GM21381 (cell line): ENCODE results near the gene TBC1D1.
A peak's percentile ranks its signal among the peaks of the same experiment; 100 is the strongest.
"Not testable (repeated sequence)": the region's sequence is repeated elsewhere in the genome, so short reads cannot be mapped to it uniquely, and the experiment has no call there.

Experiments used
- ATAC-seq: cut with Tn5 transposase; IDR thresholded peaks from one replicate; pipeline ENCODE4 v1.9.1; 2021; ENCODE audit warnings: mild to moderate bottlenecking, moderate library complexity; ENCODE audit not compliant: unreplicated experiment

The TBC1D1 gene

DNA sequence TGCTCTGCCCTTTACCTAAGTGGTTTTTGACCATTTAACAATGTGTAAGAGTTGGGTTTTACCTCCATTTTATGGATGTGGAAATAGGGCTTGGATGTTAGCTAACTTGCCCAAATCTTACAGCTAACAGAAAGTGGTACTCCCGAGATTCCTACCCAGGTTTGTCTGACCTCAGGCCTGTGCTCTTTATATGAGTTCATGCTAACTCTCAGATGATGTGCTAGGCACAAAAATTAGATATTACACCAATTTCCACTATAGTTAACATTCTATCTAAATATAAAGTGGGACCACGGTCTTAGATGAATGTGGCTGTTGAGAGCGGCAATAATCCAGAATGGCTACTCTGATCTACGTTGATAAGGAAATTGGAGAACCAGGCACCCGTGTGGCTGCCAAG is 69.2 kb downstream of the TBC1D1 start, which contains the start of gene PTTG2:
PTTG2 (plus strand) TSS at position 301 of the 400 bp plus-strand sequence; CDS start at position 338, 37 bp downstream.
- ATAC-seq, result no peak

DNA sequence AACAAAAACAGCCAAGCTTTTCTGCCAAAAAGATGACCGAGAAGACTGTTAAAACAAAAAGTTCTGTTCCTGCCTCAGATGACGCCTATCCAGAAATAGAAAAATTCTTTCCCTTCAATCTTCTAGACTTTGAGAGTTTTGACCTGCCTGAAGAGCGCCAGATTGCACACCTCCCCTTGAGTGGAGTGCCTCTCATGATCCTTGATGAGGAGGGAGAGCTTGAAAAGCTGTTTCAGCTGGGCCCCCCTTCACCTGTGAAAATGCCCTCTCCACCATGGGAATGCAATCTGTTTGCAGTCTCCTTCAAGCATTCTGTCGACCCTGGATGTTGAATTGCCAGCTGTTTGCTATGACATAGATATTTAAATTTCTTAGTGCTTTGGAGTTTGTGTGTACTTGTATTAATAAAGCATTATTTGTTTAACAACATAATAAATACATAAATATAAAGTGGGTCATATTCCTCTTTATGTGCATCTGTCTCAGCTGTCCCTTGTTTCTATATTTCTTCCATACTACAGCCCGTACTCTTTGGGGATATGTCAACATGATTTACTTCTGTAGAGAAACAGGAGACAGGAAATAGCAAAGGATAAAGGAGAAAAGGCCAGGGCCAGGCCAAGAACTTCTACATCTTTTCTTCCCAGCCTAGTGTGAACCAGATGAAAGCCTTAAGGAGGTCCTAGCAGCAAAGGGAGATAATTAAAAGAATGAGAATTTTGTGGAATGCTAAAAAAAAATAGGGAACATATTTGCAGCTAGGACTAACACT is 70.0 kb downstream of the TBC1D1 start:
- ATAC-seq, result no peak

GRCh38 chr4:37964734-37965457 is 74.0 kb downstream of the TBC1D1 start:
- ATAC-seq, result peak; percentile 84

DNA sequence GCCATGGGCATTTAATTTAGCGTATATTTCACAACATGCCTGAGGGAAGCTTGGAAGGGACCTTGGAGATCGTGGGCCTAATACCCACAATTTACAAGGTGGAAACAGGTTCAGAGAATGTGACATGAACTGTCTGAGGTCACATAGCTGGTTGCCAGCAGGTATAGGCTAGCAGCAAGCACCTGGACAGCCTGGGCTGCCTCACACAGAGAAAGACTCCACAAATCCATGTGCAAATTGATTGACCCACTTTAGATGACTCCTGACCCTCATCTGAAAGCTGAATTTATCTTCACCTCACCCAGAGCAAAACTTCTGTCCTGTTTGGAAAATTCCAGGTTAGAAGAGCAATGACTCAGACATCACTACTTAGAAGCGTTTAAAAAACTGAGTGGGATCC is 75.2 kb downstream of the TBC1D1 start:
- ATAC-seq, result no peak

DNA sequence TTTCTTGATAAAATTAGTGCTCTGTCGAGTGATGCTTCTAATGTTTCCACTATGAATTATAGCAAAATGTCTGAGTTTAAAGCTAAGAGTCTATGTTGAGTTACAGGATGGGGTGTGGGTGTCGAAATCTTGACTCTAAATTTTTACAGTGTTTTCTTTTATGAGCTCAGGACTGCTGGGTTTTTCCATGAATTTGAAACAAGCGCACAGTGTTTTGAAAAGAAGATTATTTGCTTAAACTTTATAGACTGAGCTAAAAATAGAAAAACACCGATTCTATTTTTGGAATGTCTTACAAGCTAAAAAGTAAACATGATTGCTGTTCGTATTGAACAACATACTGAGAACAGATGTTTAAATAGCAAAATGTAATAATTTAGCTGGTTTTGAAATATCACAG is 76.9 kb downstream of the TBC1D1 start:
- no peak for ATAC-seq

- ATAC-seq, result no peak
These were observed 77.9 kb downstream of the TBC1D1 start for GRCh38 chr4:37968747-37969146.

DNA sequence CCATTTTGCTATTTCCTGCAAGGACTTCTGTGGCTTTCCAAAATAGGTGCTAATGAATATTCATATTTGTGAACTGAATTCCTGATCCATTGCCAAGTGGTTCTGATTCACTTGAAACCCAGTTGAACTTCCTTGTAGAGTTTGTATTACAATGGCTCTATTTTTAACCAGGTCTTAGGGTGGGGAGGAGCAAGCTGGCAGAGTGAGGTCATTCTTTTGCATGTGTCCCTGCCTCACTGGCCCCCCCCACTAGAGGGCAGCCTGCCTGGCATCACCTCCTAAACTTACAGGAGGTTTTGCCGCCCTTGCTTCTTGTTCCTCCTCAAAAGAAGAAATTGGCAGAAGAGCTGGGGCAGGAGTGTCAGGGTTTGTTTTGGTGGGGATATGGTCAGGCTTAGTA is 79.8 kb downstream of the TBC1D1 start:
- no peak for ATAC-seq

GRCh38 chr4:37971202-37971601 is 80.3 kb downstream of the TBC1D1 start:
- ATAC-seq, result no peak

DNA sequence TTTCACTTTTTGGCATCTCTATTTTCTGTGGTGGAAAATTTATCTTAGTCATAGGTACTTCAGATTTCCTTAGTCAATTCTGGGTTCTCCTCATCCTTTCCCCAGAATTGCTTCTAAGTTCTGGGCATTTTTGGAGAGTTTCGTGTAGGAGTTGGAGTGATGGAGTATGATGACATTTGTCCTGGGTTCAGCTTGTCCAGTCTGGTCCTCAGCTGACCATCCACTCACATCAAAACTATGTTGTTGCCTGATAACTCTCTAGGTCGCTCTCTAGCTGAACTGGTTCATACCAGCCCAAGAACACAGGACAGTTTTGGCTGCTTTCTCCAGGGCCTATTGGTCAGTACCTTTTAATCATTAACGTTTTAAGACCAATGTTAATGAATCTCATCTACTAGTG is 82.6 kb downstream of the TBC1D1 start:
- ATAC-seq, result no peak

- not testable (repeated sequence) for ATAC-seq
These were observed 84.5 kb downstream of the TBC1D1 start for GRCh38 chr4:37975321-37975822.

GRCh38 chr4:37976507-37976906 is 85.6 kb downstream of the TBC1D1 start:
- no peak for ATAC-seq

DNA sequence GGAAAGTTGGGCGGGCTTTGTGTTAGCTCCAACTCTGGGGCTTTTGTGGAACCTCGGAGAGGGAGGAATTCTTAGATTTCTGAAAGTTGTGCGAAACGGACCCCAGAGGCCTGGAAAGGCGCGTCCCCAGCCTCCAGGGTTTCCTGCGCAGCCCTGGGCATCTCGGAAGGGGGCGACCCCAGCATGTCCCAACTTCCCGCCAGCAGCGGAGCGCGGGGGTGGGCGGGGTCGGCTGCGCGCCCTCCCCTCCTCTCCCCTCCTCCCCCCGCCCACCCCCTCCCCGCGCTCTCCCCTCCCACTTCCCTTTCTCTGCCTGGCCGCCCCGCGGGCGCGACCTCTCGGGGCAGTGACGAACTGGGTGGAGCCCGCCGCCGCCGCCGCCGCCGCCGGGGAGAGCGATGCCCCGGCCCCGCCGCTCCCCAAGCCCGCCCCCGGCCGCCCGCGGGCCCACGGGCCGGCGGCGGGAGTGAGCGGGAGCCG is 86.1 kb downstream of the TBC1D1 start:
- peak; percentile 78 for ATAC-seq

DNA sequence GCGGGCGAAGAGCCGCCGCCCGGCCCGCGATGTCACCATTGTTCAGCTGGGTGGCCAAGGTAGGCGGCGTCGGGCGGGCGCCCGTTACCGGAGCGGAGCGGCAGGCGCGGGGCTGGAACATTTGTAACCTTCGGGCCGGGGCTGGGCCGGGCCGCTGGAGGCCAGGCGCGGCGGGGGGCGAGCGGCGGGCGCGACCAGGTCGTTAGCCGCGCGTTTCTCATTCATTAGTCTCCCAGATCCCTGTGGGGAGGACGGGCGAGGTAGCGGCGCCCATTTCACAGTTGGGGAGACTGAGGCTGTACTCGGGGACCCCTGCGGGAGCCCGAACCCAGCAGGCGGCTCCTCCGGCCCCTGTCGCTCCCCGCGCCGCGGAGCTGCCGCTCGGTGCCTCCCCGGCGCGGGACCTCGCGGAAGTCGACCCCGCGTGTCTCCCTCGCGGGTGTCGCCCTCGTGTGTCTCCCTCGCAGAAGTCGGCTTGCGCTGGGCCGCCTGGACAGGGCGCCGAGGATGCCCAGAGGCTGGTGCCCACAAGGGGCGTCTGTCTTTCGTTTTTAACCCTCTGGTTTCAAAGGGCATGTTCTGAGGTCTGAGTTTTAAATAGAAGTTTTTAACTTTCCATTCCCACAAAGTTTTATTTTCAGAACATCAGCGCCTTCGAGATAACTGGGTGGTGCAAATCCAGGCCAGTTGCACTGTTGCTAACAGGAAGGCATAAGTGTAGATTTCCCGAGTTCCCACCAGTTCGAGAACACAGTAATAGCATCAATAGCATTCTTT is 86.8 kb downstream of the TBC1D1 start:
- ATAC-seq, result peak; percentile 62

DNA sequence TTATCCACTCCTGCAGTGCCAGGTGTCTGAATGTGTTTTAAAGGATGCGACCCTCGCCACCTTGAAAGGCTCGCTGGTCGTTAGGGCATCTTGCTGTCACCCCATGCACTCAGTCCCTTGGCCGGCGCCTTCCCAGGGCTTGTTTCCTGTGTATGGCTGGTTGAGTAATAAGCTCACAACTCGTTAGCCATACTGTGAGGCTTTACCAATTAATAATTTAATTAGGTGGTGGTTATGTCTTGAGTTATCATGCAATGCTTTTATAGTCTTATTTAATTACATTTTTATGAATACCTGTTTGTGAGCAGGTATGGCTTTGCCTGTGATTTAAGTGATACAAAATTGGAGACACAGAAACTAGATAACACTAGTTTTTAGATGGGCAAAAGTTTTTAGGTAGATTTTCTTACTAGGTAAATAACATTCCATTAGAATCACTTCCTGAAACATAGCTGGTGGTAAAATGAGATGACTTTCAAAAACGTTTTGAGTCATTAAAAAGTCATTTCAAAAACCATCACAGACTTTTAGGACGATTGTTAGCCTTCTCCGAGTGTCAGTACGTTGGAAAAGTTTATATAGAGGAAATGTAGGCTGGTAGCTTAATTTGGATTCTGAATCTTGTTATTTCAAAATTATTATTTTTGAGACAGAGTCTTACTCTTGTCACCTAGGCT is 87.5 kb downstream of the TBC1D1 start:
- ATAC-seq, result peak; percentile 24

DNA sequence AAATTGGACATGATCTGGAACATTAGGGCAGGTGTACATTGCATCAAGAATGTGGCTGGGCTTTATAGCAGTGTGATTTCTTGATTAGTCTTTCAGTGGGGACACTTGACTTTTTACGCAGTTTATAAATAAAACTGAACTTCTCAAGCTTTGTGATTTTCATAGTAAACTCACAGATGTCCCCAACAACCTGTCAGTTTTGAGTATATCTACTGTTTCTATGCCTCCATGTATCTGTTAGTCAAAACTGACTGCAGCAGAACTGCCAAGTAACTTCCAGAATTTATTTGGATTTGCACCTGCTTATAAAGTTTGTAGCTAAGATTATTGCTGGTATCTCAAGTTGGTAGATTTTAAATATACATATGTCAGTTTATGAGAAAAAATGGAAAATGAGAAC is 89.4 kb downstream of the TBC1D1 start:
- ATAC-seq, result no peak

DNA sequence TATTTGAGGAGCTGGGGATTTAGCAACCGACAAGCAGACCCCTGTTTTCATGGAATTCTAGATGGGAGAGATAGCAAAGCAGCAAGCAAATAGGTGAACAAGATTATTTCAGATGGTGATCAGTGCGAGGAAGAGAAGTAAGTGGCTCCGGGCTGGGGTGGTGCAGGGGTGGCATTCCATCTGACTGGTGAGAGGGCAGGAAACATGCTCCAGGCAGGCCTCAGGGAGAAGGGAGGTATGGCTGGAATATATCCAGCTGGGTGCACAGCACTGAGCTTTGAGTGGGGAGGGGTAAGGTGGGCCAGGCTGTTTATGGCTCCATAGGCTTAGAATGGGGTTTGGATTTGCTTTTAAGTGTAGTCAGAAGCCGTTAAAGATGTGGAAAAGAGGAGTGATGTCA is 90.5 kb downstream of the TBC1D1 start:
- ATAC-seq, result no peak

DNA sequence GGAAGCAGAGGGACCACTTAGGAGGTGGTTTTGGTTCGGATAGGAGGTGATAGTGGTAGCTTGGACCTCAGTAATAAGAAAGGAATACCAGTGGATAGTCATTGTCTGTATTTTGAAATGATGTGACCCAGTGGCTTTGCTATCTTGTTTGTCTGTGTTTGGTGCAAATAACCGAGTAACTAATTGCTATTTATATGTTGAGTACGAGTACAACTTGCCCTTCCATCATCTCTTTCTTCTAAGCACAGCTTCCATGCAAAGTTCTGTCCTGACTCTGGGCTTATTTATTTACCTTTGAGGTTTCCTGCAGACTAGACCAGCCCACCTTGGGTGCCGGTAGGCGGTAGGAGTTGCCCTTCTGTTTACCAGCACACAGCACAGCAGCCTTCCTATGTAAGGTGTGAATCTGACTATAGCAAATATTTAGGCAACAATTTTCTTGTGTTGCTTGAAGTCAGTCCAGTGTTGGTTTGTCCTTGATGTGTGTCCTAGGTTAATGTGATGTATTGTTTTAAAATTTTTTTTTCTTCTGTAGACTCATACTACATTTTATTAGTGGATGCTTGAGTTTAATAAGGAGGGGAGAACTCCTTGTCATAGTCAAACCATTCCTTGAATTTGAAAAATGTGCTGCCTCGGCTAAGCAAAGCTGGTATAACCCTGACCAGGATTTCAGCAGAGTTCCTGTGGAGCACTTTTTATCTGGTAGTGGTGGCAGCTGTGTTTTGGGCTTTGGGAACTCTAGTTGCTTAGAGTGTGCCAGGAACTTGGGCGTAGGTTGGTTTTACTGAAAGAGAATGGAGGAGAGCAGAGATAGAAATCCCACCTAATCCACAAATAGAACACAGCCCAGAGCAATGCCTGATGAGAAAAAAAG is 91.2 kb downstream of the TBC1D1 start:
- no peak for ATAC-seq

- no peak for ATAC-seq
These were observed 91.9 kb downstream of the TBC1D1 start for GRCh38 chr4:37982736-37983135.

DNA sequence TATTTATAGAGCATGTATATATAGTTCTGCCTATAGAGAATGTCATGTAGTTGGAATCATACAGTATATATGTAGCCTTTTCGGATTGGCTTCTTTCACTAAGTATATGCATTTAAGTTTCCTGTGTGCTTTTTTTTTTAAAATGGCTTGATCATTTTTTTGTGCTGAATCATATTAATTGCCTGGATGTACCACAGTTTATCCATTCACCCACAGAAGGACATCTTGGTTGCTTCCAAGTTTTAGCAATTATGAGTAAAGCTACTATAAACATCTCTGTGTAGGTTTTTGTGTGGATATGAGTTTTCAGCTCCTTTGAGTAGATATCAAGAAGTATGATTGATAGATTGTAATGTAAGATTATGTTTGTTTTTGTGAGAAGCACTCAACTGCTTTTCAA is 93.1 kb downstream of the TBC1D1 start:
- ATAC-seq, result no peak
